ENCODE measurements around the gene ACOT8. TPM values are rescaled to one million over a fixed set of nuclear protein-coding genes. Genes with fewer than 3 reads are reported as not detected.

Gene ACOT8
- total and polyA plus RNA-seq, 2 of the 8 experiments (the other 6 are each of a cell fraction or from before 2014, with no cell fraction given) = 37.6 to 88.8 TPM

DNA sequence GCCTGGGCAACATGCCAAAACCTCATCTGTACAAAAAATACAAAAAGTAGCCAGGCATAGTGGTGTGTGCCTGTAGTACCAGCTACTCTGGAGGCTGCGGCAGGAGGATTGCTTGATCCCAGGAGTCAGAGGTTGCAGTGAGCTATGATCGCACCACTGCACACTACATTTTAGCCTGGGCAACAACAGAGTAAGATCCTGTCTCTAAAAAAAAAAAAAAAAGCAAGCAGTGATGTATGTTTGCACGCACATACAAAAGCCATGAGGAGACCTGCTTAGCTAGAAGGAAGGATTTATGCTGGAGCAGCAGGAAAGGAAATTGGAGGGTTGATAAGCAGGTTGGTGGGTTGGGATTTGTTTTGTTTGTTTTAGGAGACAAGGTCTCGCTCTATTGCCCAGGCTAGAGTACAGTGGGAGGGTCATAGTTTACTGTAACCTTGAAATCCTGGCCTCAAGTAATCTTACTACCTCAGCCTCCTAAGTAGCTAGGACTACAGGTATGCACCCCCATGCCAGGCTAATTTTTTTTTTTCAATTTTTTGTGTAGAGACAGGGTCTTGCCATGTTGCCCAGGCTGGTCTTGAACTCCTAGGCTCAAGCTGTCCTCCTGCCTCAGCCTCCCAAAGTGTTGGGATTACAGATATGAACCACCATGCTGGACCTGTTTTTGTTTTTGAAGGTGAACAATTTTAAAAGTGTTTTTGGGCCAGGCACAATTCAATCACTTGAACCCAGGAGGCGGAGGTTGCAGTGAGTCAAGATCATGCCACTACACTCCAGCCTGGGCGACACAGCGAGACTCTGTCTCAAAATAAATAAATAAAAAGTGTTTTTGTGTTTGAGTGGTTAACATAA lies 4.3 kb upstream of the ACOT8 start (continued):
- TF ChIP-seq KDM1A (IDR thresholded peaks at IDR 0.05; ENCODE audit: borderline replicate concordance, low read length) = no peak
- TF ChIP-seq BCL11A (IDR thresholded peaks at IDR 0.05; ENCODE audit: low read depth in 2 of 2, low read length in 2 of 2) = no peak
- no peak for TF ChIP-seq JUN (IDR thresholded peaks at IDR 0.05; ENCODE audit: low read depth, low read length)
- no peak for TF ChIP-seq JUND (IDR thresholded peaks at IDR 0.05; ENCODE audit: low read length)
- TF ChIP-seq, protein P1, sequence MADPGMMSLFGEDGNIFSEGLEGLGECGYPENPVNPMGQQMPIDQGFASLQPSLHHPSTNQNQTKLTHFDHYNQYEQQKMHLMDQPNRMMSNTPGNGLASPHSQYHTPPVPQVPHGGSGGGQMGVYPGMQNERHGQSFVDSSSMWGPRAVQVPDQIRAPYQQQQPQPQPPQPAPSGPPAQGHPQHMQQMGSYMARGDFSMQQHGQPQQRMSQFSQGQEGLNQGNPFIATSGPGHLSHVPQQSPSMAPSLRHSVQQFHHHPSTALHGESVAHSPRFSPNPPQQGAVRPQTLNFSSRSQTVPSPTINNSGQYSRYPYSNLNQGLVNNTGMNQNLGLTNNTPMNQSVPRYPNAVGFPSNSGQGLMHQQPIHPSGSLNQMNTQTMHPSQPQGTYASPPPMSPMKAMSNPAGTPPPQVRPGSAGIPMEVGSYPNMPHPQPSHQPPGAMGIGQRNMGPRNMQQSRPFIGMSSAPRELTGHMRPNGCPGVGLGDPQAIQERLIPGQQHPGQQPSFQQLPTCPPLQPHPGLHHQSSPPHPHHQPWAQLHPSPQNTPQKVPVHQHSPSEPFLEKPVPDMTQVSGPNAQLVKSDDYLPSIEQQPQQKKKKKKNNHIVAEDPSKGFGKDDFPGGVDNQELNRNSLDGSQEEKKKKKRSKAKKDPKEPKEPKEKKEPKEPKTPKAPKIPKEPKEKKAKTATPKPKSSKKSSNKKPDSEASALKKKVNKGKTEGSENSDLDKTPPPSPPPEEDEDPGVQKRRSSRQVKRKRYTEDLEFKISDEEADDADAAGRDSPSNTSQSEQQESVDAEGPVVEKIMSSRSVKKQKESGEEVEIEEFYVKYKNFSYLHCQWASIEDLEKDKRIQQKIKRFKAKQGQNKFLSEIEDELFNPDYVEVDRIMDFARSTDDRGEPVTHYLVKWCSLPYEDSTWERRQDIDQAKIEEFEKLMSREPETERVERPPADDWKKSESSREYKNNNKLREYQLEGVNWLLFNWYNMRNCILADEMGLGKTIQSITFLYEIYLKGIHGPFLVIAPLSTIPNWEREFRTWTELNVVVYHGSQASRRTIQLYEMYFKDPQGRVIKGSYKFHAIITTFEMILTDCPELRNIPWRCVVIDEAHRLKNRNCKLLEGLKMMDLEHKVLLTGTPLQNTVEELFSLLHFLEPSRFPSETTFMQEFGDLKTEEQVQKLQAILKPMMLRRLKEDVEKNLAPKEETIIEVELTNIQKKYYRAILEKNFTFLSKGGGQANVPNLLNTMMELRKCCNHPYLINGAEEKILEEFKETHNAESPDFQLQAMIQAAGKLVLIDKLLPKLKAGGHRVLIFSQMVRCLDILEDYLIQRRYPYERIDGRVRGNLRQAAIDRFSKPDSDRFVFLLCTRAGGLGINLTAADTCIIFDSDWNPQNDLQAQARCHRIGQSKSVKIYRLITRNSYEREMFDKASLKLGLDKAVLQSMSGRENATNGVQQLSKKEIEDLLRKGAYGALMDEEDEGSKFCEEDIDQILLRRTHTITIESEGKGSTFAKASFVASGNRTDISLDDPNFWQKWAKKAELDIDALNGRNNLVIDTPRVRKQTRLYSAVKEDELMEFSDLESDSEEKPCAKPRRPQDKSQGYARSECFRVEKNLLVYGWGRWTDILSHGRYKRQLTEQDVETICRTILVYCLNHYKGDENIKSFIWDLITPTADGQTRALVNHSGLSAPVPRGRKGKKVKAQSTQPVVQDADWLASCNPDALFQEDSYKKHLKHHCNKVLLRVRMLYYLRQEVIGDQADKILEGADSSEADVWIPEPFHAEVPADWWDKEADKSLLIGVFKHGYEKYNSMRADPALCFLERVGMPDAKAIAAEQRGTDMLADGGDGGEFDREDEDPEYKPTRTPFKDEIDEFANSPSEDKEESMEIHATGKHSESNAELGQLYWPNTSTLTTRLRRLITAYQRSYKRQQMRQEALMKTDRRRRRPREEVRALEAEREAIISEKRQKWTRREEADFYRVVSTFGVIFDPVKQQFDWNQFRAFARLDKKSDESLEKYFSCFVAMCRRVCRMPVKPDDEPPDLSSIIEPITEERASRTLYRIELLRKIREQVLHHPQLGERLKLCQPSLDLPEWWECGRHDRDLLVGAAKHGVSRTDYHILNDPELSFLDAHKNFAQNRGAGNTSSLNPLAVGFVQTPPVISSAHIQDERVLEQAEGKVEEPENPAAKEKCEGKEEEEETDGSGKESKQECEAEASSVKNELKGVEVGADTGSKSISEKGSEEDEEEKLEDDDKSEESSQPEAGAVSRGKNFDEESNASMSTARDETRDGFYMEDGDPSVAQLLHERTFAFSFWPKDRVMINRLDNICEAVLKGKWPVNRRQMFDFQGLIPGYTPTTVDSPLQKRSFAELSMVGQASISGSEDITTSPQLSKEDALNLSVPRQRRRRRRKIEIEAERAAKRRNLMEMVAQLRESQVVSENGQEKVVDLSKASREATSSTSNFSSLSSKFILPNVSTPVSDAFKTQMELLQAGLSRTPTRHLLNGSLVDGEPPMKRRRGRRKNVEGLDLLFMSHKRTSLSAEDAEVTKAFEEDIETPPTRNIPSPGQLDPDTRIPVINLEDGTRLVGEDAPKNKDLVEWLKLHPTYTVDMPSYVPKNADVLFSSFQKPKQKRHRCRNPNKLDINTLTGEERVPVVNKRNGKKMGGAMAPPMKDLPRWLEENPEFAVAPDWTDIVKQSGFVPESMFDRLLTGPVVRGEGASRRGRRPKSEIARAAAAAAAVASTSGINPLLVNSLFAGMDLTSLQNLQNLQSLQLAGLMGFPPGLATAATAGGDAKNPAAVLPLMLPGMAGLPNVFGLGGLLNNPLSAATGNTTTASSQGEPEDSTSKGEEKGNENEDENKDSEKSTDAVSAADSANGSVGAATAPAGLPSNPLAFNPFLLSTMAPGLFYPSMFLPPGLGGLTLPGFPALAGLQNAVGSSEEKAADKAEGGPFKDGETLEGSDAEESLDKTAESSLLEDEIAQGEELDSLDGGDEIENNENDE (IDR thresholded peaks at IDR 0.05; ENCODE audit: insufficient replicate concordance, low read length) = no peak
- TF ChIP-seq TBP (IDR thresholded peaks at IDR 0.05; ENCODE audit: low read depth, low read length) = no peak
- no peak for TF ChIP-seq POU5F1 (IDR thresholded peaks at IDR 0.05; ENCODE audit: low read depth, low read length)

Measured in H1 (cell line).